CD4-positive, alpha-beta memory T cell (primary cell): Measurements from ENCODE around the gene PGC. TPM values are rescaled to one million over a fixed set of nuclear protein-coding genes. Genes with fewer than 3 reads are reported as not detected.

Experiments
- CTCF ChIA-PET: fragments of 350-600 bp; sonication (Branson Sonifier 250); formaldehyde crosslinking; loops from one replicate; lab custom pipeline; 2021; ENCODE audit warnings: inconsistent platforms; ENCODE audit not compliant: partially characterized antibody; lab: Charles Lee
- POLR2A ChIA-PET: fragments of 350-600 bp; sonication (Branson Sonifier 250); formaldehyde crosslinking; loops from one replicate; lab custom pipeline; 2021; ENCODE audit not compliant: partially characterized antibody; lab: Charles Lee
- DNase-seq, 5 donors: peaks; one replicate each; pipeline versions ENCODE4 v3.0.0 to v3.0.0-alpha.2; 2020 to 2022; ENCODE audit warnings: mixed read lengths in 1 of 5
- H3K27ac ChIP-seq: one replicate; pipeline ENCODE4 v1.7.0; 2013; ENCODE audit warnings: low read depth, low read length
- H3K27me3 ChIP-seq: 2 replicates; pipeline ENCODE4 v1.7.0; 2013; ENCODE audit warnings: mild to moderate bottlenecking, low read length, moderate library complexity; ENCODE audit not compliant: insufficient read depth
- H3K36me3 ChIP-seq: 2 replicates; pipeline ENCODE4 v1.7.0; 2013; ENCODE audit warnings: mild to moderate bottlenecking, low read length, moderate library complexity; ENCODE audit not compliant: insufficient read depth
- H3K4me1 ChIP-seq: 2 replicates; pipeline ENCODE4 v1.7.0; 2013; ENCODE audit warnings: mild to moderate bottlenecking, low read length, moderate library complexity; ENCODE audit not compliant: insufficient read depth
- H3K4me3 ChIP-seq, 2 donors: one replicate each; pipeline ENCODE4 v1.7.0; 2013; ENCODE audit warnings: low read length in 2 of 2, mild to moderate bottlenecking in 1 of 2
- H3K9me3 ChIP-seq, 2 donors: one replicate each; pipeline ENCODE4 v1.7.0; 2013; ENCODE audit warnings: low read length in 2 of 2, control low read depth in 1 of 2; ENCODE audit not compliant: control insufficient read depth in 1 of 2
- H3K27ac Mint-ChIP-seq, 7 donors: one replicate each; pipeline ENCODE4 v1.8.0; 2020 to 2021; ENCODE audit warnings: mixed read lengths in 7 of 7, mild to moderate bottlenecking in 6 of 7, inconsistent platforms in 3 of 7, moderate library complexity in 3 of 7
- H3K27me3 Mint-ChIP-seq, 2 donors: one replicate each; pipeline ENCODE4 v1.8.0; 2020 to 2021; ENCODE audit warnings: mixed read lengths in 2 of 2
- H3K36me3 Mint-ChIP-seq, 2 donors: one replicate each; pipeline ENCODE4 v1.8.0; 2020 to 2021; ENCODE audit warnings: mixed read lengths in 2 of 2, inconsistent platforms in 1 of 2, mild to moderate bottlenecking in 1 of 2
- H3K4me1 Mint-ChIP-seq, 4 donors: one replicate each; pipeline ENCODE4 v1.8.0; 2020 to 2021; ENCODE audit warnings: mixed read lengths in 4 of 4, mild to moderate bottlenecking in 1 of 4
- H3K4me3 Mint-ChIP-seq, 8 donors: one replicate each; pipeline ENCODE4 v1.8.0; 2020 to 2021; ENCODE audit warnings: mixed read lengths in 8 of 8, mild to moderate bottlenecking in 7 of 8, moderate library complexity in 6 of 8, inconsistent platforms in 3 of 8
- H3K9me3 Mint-ChIP-seq, 8 donors: one replicate each; pipeline ENCODE4 v1.8.0; 2020 to 2021; ENCODE audit warnings: mixed read lengths in 8 of 8, mild to moderate bottlenecking in 5 of 8, inconsistent platforms in 3 of 8, moderate library complexity in 1 of 8
- intact Hi-C: fragments of 100-400 bp; cut with micrococcal nuclease; formaldehyde crosslinking; loops from one replicate; pipeline ENCODE4 v1.15.1; 2023
- polyA plus RNA-seq, 2 donors: library from polyadenylated mRNA; unstranded; fragments of 300-500 nt; fragmentation: Illumina TruSeq; gene quantifications; one replicate each; pipeline ENCODE4 v1.2.3, GENCODE V29; 2021
- total RNA-seq, 2 experiments: library from RNA; stranded (reverse); gene quantifications; one replicate each; pipeline ENCODE4 v1.2.3, GENCODE V29; 2021

Gene PGC
- total and polyA plus RNA-seq, 4 experiments from 2014 or later = not detected

DNA sequence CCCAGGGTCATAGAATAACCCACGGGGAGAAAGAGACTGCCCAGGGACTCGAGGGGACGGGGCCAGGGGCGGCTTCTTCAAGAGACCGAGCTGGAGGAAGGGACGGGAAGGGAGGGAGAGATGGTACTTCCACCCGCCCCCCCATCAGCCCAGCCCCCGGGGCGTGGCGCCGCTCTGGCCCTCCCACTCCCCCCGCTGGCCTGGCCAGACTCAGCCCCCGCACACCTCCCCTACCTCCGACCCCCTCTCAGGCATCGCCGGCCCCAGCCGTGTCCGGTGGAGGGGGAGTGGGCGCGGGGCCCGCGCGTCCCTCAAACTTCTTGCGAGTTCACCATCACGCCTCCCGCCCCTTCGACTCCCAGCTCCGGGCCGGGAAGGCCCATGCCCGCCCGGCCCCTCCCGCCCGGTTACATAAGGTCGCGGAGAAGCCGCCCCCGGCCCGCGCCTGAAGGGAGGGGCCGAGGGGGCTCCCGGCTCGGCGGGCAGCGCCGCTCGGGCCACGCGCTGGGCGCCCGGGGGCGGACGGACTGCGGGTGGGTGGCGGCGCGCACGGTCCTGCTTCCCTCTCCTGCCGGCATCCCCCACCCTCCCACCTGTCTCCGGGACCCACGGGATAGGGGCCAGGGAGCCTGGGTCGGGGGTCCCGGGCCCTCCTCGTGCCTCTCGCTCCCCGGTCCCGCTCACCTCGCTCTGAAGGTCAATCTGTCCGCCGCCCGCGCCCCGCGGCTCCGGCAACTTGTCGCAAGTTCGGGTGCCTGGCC, 12.4 kb downstream of the PGC start:
- Histone ChIP-seq H3K9me3 (no peaks in the 10 kb centered on the region), H3K36me3 (no peaks in the 10 kb centered on the region), H3K4me3 (peak overlapping the region in 1 of 2 donors; percentile 64), H3K27ac (peak overlapping the region; percentile 75), H3K27me3 (no peaks in the 10 kb centered on the region), H3K4me1 (peaks cover 46% of the 10 kb centered on the region)
- peaks cover 21 to 44% (median 33%) of the 10 kb centered on the region in 4 donors for H3K4me1 Mint-ChIP-seq
- H3K4me3 Mint-ChIP-seq = peak overlapping the region; percentile 77 to 87 (median 80)
- H3K36me3 Mint-ChIP-seq = peaks cover 0 to 3% of the 10 kb centered on the region in 2 donors
- peak overlapping the region in 6 of 7 donors; percentile 59 to 93 (median 75) for H3K27ac Mint-ChIP-seq
- intact Hi-C loops = loop anchor here (1.0 to 10.0 kb wide), 8 partner anchors 28 to 1900 kb away; partner anchors contain the start of genes MAD2L1BP, MRPS10, NFYA and OARD1
- ChIA-PET CTCF (interaction anchor here (1.1 to 4.0 kb wide), 8 partner anchors 11 to 186 kb away, joined by 3 to 22 read pairs (median 5); partner anchors contain the start of genes BYSL, MED20 and TOMM6), POLR2A (interaction anchor here (1.0 to 4.6 kb wide), 12 partner anchors 10 to 1494 kb away, joined by 3 to 43 read pairs (median 6); partner anchors contain the start of genes CNPY3, DNPH1, TOMM6 and UBR2)
- peak; percentile 59 to 76 (median 64) for DNase-seq
- peaks cover 0 to 1% of the 10 kb centered on the region in 2 donors for H3K27me3 Mint-ChIP-seq
- H3K9me3 Mint-ChIP-seq = no peaks in the 10 kb centered on the region

DNA sequence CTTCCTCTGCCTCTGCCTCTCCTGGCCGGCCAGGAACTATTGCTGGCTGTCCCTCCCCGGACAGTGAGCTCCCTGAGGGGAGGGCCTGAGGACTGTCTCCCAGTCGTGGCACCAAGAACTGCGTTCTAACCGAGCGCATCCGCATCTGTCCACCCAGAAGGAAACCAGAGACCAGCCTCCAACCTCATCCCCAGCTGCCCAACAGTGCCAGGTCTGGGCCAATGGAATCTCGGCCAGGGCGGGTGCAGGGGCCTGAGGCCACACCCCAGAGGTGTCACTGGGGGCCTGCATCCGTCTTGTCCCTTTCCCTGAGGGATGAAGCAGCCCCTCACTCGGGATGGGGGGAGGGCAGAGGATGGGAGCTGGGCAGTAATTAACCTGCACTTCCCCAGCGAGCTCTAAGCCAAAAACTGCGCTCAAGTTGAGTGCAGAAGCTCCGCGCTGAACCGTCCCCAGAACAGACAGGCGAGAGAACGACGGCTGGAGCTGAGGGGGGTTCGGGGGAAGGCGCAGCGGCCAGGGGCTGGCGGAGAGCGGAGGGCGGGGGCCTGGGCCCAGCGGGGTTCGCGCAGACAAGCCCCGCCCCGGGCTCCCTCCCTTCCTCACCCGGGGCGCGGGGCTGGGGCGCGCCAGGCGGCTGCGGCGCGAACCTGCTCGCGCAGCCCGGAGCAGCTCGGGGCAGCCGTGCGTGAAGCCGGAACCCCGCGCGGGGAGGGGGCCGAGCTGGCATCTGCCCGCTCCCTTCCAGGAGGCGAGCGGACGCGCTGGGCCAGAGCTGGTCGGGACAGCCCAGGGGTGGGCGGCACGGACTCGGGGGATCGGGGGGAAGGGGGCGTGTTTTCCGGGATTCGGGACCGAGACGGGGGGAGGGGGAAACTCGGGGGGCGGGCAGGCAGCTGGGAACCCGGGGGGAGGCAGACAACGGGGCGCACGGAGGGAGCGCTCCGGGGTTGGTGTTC, 13.2 kb downstream of the PGC start:
- Histone ChIP-seq H3K27me3 (no peaks in the 10 kb centered on the region), H3K27ac (peak overlapping the region; percentile 75), H3K4me3 (peak overlapping the region in 1 of 2 donors; percentile 64), H3K4me1 (peaks cover 51% of the 10 kb centered on the region), H3K9me3 (no peaks in the 10 kb centered on the region), H3K36me3 (no peaks in the 10 kb centered on the region)
- Mint-ChIP-seq H3K4me3 (peak overlapping the region; percentile 77 to 86 (median 84)), H3K27ac (peak overlapping the region; percentile 72 to 97 (median 87)), H3K27me3 (peaks cover 0 to 1% of the 10 kb centered on the region in 2 donors), H3K4me1 (peaks cover 21 to 52% (median 36%) of the 10 kb centered on the region in 4 donors), H3K36me3 (peaks cover 0 to 4% of the 10 kb centered on the region in 2 donors), H3K9me3 (no peaks in the 10 kb centered on the region)
- POLR2A ChIA-PET = interaction anchor here (0.9 to 4.6 kb wide), 13 partner anchors 9 to 1495 kb away, joined by 3 to 43 read pairs (median 5); partner anchors contain the start of genes CNPY3, DNPH1, TAF8 and TOMM6
- CTCF ChIA-PET = interaction anchor here (1.1 to 4.0 kb wide), 11 partner anchors 10 to 317 kb away, joined by 3 to 22 read pairs (median 4); partner anchors contain the start of genes BYSL, MED20 and TOMM6
- intact Hi-C loops = loop anchor here (2.0 to 10.0 kb wide), 3 partner anchors 51 to 1901 kb away; partner anchors contain the start of genes MAD2L1BP, NFYA and OARD1
- peak; percentile 69 to 75 (median 74) for DNase-seq

DNA sequence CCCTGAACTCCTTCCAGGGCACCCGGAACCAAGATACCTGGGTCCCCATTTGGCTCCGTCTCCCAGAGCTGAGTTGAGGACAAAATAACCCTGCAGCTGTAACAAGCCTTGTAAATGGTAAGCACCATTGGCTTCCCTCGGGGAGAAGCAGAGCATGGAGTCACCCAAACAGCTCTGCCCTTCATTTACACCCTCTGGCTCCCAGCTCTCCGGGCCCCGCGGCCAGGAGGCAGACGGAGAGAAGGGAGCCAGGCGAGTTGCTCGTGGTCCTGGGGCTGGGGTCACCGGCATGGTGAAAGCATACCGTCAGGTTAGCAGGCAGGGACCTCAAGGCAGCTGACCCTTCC, 13.9 kb downstream of the PGC start:
- peaks cover 21 to 57% (median 41%) of the 10 kb centered on the region in 4 donors for H3K4me1 Mint-ChIP-seq
- H3K27me3 Mint-ChIP-seq = peaks cover 0 to 1% of the 10 kb centered on the region in 2 donors
- ChIA-PET POLR2A (interaction anchor here (0.9 to 4.6 kb wide), 9 partner anchors 8 to 1196 kb away, joined by 3 to 43 read pairs (median 8); partner anchors contain the start of genes CNPY3, TAF8, TOMM6 and UBR2), CTCF (interaction anchor here (1.1 to 4.0 kb wide), 9 partner anchors 10 to 318 kb away, joined by 3 to 22 read pairs (median 4); partner anchors contain the start of gene TOMM6)
- H3K4me3 Mint-ChIP-seq = peak overlapping the region; percentile 55 to 86 (median 69)
- Histone ChIP-seq H3K36me3 (no peaks in the 10 kb centered on the region), H3K9me3 (no peaks in the 10 kb centered on the region), H3K4me1 (peaks cover 51% of the 10 kb centered on the region), H3K4me3 (peak overlapping the region in 1 of 2 donors; percentile 64), H3K27ac (peak overlapping the region; percentile 75), H3K27me3 (no peaks in the 10 kb centered on the region)
- DNase-seq = no peak
- intact Hi-C loops = loop anchor here (10.0 kb wide), 1 partner anchor 1901 kb away; the partner anchor contains the start of gene MAD2L1BP
- H3K27ac Mint-ChIP-seq = peak overlapping the region; percentile 85 to 97 (median 94)
- H3K9me3 Mint-ChIP-seq = no peaks in the 10 kb centered on the region
- peaks cover 0 to 6% of the 10 kb centered on the region in 2 donors for H3K36me3 Mint-ChIP-seq

GRCh38 chr6:41732591-41733359, 14.4 kb downstream of the PGC start:
- Histone ChIP-seq H3K27ac (peak overlapping the region; percentile 75), H3K9me3 (no peaks in the 10 kb centered on the region), H3K27me3 (no peaks in the 10 kb centered on the region), H3K4me1 (peaks cover 53% of the 10 kb centered on the region), H3K4me3 (peak overlapping the region in 1 of 2 donors; percentile 64), H3K36me3 (no peaks in the 10 kb centered on the region)
- intact Hi-C loops = loop anchor here (10.0 kb wide), 1 partner anchor 1902 kb away; the partner anchor contains the start of gene MAD2L1BP
- H3K4me3 Mint-ChIP-seq = peak overlapping the region; percentile 55 to 86 (median 69)
- peaks cover 21 to 62% (median 41%) of the 10 kb centered on the region in 4 donors for H3K4me1 Mint-ChIP-seq
- DNase-seq = peak; percentile 70 to 90 (median 77)
- H3K27me3 Mint-ChIP-seq = no peaks in the 10 kb centered on the region
- H3K9me3 Mint-ChIP-seq = no peaks in the 10 kb centered on the region
- POLR2A ChIA-PET = interaction anchor here (0.9 to 4.6 kb wide), 6 partner anchors 25 to 831 kb away, joined by 3 to 43 read pairs (median 11); partner anchors contain the start of genes TAF8, TOMM6 and UBR2
- H3K27ac Mint-ChIP-seq = peak overlapping the region; percentile 85 to 97 (median 94)
- CTCF ChIA-PET = interaction anchor here (1.1 to 4.0 kb wide), 5 partner anchors 27 to 312 kb away, joined by 3 to 22 read pairs (median 9); partner anchors contain the start of gene TOMM6
- peaks cover 0 to 6% of the 10 kb centered on the region in 2 donors for H3K36me3 Mint-ChIP-seq

GRCh38 chr6:41732149-41732548, 15.0 kb downstream of the PGC start:
- intact Hi-C loops = loop anchor here (10.0 kb wide), 1 partner anchor 1903 kb away; the partner anchor contains the start of gene MAD2L1BP
- peak overlapping the region; percentile 75 for H3K27ac ChIP-seq
- peaks cover 60% of the 10 kb centered on the region for H3K4me1 ChIP-seq
- Mint-ChIP-seq H3K4me3 (peak overlapping the region; percentile 55 to 86 (median 69)), H3K36me3 (peaks cover 0 to 6% of the 10 kb centered on the region in 2 donors), H3K27me3 (no peaks in the 10 kb centered on the region), H3K9me3 (no peaks in the 10 kb centered on the region), H3K27ac (peak overlapping the region; percentile 85 to 97 (median 94)), H3K4me1 (peaks cover 22 to 68% (median 44%) of the 10 kb centered on the region in 4 donors)
- no peaks in the 10 kb centered on the region for H3K9me3 ChIP-seq
- ChIA-PET POLR2A (interaction anchor here (3.5 to 4.6 kb wide), 2 partner anchors 25 to 55 kb away, joined by 34 to 43 read pairs; partner anchors contain the start of gene TOMM6), CTCF (no interaction called here)
- H3K36me3 ChIP-seq = no peaks in the 10 kb centered on the region
- no peak overlapping the region for H3K4me3 ChIP-seq
- H3K27me3 ChIP-seq = no peaks in the 10 kb centered on the region
- no peak for DNase-seq
